Measurements from ENCODE around the gene CACNA1H.

CACNA1H gene

DNA sequence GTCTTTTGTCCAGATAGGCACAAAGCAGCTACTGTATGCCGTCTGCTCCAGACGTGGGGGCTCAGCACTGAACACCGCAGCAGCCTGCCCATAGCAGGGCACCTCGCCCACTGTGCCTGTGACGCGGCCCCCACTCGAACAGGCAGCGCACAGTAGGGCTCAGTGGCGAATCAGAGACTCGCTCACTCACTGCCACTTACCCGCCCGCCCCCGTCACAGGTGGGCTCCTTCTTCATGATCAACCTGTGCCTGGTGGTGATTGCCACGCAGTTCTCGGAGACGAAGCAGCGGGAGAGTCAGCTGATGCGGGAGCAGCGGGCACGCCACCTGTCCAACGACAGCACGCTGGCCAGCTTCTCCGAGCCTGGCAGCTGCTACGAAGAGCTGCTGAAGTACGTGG is 48.5 kb downstream of the CACNA1H start:
- TF ChIP-seq, protein P1, sequence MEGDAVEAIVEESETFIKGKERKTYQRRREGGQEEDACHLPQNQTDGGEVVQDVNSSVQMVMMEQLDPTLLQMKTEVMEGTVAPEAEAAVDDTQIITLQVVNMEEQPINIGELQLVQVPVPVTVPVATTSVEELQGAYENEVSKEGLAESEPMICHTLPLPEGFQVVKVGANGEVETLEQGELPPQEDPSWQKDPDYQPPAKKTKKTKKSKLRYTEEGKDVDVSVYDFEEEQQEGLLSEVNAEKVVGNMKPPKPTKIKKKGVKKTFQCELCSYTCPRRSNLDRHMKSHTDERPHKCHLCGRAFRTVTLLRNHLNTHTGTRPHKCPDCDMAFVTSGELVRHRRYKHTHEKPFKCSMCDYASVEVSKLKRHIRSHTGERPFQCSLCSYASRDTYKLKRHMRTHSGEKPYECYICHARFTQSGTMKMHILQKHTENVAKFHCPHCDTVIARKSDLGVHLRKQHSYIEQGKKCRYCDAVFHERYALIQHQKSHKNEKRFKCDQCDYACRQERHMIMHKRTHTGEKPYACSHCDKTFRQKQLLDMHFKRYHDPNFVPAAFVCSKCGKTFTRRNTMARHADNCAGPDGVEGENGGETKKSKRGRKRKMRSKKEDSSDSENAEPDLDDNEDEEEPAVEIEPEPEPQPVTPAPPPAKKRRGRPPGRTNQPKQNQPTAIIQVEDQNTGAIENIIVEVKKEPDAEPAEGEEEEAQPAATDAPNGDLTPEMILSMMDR (IDR thresholded peaks at IDR 0.05; ENCODE audit: low read depth, low read length): no peak
- DNase-seq (ENCODE audit: extremely low read depth, low read depth): no peak

DNA sequence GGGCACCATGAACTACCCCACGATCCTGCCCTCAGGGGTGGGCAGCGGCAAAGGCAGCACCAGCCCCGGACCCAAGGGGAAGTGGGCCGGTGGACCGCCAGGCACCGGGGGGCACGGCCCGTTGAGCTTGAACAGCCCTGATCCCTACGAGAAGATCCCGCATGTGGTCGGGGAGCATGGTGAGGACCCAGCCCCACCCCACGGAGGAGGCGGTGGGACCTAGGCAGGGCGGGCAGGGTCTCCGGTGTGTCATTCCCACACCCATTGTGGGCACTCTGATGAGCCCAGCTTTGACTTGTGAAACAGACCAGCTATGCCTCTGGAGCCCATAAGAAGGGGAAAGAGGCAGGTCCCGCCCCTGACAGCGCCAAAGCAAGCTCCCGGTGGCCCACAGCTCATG is 49.4 kb downstream of the CACNA1H start:
- TF ChIP-seq, protein P1 (IDR thresholded peaks at IDR 0.05; ENCODE audit: low read depth, low read length): no peak
- DNase-seq (ENCODE audit: extremely low read depth, low read depth): no peak

DNA sequence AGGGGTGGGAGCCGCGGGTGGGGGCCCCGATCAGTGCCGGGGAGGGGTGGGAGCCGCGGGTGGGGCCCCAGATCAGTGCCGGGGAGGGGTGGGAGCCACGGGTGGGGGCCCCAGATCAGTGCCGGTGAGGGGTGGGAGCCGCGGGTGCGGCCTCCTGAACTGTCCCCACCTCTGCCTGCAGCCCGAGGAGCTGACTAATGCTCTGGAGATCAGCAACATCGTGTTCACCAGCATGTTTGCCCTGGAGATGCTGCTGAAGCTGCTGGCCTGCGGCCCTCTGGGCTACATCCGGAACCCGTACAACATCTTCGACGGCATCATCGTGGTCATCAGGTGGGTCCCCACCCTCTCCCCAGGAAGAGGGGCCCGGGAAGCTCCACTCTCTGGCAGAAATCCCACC is 52.0 kb downstream of the CACNA1H start:
- no peak for DNase-seq (ENCODE audit: extremely low read depth, low read depth)
- TF ChIP-seq, protein P1 (IDR thresholded peaks at IDR 0.05; ENCODE audit: low read depth, low read length): no peak

DNA sequence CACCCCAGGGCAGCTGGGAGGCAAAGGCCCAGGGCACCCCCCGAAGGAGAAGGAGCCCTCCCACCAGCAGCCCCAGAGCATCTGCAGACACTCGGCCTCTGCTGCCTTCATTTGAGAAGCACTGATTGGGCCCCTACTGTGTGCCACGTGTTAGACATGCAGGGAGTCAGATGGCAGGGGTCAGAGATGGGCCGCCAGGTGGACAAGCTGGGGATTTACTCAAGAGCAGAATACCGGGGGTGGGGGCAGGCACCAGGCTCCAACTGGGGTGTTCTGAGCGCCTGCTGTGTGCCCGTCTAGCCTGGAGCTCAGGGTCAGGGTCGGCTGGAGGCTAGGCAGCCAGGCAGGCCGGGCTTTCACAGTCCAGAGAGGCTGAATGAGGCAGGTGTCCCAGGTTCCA is 53.4 kb downstream of the CACNA1H start:
- TF ChIP-seq, protein P1 (IDR thresholded peaks at IDR 0.05; ENCODE audit: low read depth, low read length): no peak
- no peak for DNase-seq (ENCODE audit: extremely low read depth, low read depth)

DNA sequence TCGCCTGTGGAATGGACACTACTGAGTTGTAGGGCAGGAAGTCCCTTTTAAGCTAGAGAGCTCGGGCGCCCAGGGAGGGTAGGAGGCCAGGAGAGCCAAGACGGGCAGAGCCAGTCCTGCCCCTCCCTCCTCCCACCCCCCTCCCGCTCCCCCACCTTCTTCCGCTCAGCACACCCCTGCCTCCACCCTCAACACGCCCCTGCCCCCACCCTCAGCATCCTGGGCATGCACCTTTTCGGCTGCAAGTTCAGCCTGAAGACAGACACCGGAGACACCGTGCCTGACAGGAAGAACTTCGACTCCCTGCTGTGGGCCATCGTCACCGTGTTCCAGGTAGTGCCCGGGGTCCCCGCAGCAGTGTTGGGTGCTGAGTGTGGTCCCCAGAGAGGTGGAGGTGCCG is 53.9 kb downstream of the CACNA1H start:
- TF ChIP-seq, protein P1 (IDR thresholded peaks at IDR 0.05; ENCODE audit: low read depth, low read length): no peak
- no peak for DNase-seq (ENCODE audit: extremely low read depth, low read depth)

DNA sequence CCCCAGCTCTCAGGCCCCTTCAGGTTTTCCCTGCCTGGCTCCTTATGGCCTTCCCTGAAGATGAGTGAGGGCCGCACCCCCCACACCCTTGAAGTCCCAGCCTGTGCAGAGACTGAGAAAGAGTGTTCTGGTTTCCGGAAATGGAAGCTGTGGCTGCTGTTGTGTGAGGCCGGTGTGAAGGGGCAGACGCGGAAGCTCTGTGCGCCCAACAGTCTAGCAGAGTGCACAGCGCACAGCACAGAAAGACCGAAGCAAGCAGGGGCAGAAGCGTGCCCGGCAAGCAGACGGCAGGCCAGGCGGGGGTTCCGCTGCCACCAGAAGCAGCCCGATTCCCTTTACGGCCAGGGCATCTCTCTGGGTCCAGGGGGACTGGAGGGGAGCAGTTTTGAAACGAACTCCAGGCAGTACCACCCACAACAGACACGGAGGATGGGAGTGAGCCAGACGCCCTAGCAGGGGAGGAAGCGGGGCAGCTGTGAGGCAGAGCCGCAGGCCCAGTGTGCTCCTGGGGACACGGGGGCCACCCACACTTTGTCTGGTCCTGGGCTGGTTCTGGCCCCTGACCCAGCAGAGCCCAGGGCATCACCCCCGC is 55.4 kb downstream of the CACNA1H start:
- TF ChIP-seq, protein P1 (IDR thresholded peaks at IDR 0.05; ENCODE audit: low read depth, low read length): no peak
- no peak for DNase-seq (ENCODE audit: extremely low read depth, low read depth)

DNA sequence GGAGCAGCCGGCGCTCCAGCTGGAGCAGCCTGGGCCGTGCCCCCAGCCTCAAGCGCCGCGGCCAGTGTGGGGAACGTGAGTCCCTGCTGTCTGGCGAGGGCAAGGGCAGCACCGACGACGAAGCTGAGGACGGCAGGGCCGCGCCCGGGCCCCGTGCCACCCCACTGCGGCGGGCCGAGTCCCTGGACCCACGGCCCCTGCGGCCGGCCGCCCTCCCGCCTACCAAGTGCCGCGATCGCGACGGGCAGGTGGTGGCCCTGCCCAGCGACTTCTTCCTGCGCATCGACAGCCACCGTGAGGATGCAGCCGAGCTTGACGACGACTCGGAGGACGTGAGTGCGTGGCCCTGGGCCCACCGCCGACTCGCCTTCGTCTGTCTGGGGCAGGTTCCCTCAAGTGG is 56.2 kb downstream of the CACNA1H start:
- TF ChIP-seq, protein P1 (IDR thresholded peaks at IDR 0.05; ENCODE audit: low read depth, low read length): no peak
- no peak for DNase-seq (ENCODE audit: extremely low read depth, low read depth)
